Measurements from ENCODE around the gene MARVELD2. TPM values are rescaled to one million over a fixed set of nuclear protein-coding genes. Genes with fewer than 3 reads are reported as not detected.
"Not testable (repeated sequence)": the region's sequence is repeated elsewhere in the genome, so short reads cannot be mapped to it uniquely, and the experiment has no call there.

Gene MARVELD2, protein sequence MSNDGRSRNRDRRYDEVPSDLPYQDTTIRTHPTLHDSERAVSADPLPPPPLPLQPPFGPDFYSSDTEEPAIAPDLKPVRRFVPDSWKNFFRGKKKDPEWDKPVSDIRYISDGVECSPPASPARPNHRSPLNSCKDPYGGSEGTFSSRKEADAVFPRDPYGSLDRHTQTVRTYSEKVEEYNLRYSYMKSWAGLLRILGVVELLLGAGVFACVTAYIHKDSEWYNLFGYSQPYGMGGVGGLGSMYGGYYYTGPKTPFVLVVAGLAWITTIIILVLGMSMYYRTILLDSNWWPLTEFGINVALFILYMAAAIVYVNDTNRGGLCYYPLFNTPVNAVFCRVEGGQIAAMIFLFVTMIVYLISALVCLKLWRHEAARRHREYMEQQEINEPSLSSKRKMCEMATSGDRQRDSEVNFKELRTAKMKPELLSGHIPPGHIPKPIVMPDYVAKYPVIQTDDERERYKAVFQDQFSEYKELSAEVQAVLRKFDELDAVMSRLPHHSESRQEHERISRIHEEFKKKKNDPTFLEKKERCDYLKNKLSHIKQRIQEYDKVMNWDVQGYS
- total RNA-seq, result not detected

DNA sequence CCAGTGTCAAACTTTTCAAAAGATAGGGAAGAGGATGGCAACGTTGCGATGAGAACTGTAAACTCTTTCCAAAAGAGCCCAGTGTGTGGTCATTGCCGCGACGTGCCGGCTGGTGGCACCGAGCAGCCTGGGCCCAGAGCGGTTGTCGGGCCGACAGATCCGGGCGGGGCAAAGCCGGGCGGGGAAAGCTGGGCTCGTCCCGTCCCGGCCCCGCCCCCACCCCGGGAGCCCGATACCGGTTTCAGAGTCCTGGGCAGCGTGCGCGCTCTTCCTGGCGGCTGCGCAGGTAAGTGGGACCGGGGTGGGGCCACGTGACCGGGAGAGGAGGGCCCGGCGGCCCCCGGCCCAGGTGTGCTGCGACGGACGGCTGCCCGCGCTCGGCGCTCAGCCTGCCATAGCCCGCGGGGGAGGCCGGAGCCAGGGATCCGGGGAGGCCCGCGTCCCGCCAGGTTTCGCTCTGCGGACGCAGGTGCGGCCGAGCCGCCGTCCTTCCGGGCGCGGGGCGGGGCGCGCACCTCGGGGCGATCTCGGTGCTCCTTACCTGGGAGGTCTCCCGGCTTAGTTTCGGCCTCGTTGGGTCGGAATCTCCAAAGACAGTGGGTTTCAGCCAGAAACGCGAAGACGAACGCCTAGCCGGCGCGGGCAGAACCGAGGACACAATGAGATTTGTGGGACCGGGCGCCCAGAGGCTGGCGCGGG, at the start of gene MARVELD2:
Gene MARVELD2 (plus strand): TSS at position 232 of the 699 bp plus-strand sequence. CDS start 4,270 bp downstream, outside the sequence.
- peak; percentile 24 for DNase-seq

DNA sequence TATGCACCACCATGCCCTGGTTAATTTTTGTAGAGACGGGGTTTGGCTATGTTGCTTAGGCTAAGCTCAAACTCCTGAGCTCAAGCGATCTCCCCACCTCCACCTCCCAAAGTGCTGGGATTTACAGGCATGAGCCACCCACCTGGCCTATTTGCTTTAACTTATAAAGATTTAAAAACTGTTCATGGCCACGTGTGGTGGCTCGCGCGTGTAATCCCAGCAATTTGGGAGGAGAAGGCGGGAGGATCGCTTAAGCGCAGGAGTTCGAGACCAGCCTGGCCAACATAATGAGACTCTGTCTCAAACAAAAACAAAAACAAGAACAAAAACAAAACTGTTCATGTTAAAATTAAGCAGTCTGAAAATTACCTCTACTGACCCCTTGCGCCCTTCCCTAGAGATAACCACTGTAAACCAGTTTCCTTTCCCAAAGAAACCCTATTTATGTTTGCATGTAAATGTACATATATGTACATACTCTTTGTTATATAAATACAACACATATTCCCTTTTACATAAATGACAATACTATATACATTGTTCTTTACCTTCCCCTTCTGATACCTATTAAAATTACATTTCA, 47.1 kb upstream of the MARVELD2 start:
- DNase-seq, result no peak

DNA sequence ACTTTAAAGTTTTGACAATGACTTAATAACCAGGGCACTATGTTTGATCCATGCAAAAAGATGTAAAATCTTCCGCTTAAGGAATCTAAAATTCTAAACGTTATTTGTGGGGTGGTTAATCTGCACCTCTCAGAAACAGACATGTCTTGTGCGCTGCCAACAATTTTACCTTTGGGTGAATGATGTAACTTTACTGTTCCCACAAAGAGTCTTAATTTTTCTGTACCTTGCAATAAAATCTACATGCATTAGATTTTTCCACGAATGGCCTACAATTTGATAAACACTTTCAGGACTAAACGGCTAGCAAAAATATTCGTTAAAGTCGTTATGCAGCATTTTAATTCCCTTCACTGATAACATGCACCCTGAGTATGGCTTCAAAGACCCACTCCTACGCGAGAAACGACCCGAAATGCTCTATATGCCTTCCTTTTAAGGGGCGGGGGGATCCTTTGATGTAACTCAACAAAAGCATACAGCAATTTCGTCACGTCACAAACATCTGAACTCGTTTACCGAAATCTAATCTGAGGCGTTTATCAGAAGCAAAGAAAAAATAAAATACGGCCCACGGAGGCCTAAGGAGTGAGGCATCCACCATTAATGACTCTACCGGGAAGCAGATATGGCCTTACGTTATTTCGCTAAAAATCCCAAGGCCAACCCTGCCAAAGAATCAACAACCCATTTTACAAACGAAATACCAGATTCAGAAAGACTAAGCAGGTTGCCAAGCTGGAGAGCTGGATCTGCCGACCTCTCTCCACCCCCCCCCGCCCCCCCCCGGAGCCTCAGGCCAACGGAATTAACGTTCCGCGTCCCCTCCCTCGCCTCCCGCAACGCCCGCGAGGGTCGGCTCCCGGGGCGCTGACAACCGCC, 46.2 kb upstream of the MARVELD2 start:
- peak; percentile 13 for DNase-seq

DNA sequence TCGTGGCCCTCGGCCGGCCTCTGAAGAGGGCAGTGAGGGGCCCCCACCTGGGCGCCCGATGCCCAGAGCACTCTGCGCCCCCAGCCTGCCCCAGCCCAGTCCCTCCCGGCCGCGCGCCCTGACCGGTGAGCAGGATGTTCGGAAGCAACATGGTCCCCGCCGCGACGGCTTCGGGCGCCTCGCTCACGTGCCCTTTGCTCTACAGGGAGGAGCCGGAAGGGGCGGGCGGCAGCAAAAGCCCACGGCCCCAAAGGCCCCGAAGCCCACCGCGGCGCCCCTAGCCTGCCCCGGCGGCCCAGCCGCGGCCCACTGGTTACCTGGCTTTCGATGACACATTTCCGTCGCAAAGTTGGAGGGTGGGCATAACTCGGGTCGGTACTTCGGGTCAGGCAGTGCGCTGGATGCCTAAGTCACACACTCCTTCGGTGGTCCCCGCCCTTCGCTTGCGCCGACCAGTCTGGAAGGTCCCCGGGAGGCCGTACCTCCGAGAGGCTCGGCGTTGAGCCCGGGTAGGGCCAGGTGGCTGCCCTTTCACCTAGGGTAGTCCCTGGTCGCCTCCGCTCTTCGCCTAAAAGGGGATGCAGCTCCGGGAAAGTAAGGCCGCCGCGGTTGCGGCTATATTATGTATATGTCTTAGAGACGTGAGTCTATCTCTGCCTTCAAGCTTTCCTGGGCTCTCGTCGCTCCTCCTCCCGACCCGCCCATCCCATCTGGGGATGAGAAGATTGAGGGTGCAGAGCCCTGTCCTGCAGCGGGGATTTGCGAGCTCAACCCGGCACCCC, 45.4 kb upstream of the MARVELD2 start, which contains the start of the genes AK6, RAD17 and TAF9:
Gene AK6 (minus strand): TSS at position 181 of the 782 bp plus-strand sequence. CDS start 30 bp downstream, at position 151.
Gene RAD17 (plus strand): TSS at position 479 of the 782 bp plus-strand sequence. CDS start 2,391 bp downstream, outside the sequence.
Gene TAF9 (minus strand): TSS at position 181 of the 782 bp plus-strand sequence. CDS start 3,783 bp downstream, outside the sequence.
- DNase-seq, result peak; percentile 88

DNA sequence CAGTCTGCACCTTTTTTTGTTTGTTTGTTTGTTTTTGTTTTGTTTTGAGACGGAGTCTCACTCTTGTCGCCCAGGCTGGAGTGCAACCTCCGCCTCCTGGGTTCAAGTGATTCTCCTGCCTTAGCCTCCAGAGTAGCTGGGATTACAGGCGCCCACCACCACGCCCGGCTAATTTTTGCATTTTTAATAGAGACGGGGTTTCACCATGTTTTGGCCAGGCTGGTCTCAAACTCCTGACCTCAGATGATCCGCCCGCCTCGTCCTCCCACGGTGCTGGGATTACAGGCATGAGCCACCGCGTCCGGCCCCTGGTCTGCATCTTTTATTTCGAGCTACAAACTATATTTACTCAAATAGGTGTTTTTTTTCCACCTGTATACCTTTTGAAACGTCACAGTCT, 44.6 kb upstream of the MARVELD2 start:
- not testable (repeated sequence) for DNase-seq

DNA sequence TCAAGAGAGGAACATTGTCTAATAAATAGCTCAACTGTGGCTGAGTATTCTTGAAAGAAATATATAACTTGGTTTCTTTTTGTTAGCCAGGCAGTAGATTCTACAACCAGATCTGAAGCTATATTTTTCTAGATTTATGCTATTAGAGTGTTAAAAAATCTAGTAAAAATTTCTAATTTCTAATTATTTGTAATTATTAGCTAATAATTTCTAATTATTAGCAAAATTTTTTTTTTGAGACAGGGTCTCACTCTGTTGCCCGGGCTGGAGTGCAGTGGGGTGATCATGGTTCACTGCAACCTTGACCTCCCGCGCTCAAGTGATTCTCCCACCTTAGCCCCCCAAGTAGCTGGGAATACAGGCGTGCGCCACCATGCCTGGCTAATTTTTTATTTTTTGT, 42.5 kb upstream of the MARVELD2 start:
- no peak for DNase-seq

DNA sequence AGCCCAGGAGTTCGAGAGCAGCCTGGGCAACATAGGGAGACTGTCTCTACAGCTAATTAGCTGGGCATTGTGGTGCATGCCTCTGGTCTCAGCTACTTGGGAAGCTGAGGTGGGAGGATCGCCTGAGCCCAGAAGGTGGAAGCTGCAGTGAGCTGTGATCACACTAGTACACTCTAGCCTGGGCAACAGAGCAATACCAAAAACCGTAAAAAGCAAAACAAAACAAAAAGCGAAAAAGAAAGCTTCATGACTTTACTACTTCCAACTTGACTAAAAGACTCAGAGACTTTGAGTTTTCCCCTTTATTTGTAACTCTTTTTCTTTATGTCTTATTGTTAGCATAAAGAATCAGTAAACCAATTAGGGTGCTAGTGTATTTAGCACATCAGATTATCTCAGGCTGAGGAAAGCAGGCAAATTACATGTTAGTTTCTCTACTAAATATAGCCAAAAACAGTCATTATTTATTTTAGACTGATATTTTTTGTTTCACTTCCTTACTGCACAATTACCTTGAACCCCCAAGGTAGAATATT, 39.9 kb upstream of the MARVELD2 start:
- DNase-seq, result no peak

DNA sequence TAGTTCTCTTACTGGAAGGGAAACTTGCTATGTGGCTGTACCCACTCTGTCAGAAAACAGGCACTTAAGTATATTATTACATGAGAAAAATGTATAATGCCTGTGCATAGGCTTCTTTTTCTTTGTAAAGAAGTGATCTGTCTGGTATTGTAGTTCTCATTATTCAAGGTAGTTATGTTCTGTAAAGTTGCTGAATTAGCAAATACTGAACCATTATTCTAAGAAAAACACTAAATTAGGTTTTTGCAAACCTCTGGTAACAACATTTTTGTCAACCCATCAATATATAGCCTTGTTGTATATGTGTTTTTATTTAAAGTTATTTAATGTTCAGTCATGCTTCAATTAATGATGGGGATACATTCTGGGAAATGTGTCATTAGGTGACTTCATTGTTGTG, 36.5 kb upstream of the MARVELD2 start:
- no peak for DNase-seq

DNA sequence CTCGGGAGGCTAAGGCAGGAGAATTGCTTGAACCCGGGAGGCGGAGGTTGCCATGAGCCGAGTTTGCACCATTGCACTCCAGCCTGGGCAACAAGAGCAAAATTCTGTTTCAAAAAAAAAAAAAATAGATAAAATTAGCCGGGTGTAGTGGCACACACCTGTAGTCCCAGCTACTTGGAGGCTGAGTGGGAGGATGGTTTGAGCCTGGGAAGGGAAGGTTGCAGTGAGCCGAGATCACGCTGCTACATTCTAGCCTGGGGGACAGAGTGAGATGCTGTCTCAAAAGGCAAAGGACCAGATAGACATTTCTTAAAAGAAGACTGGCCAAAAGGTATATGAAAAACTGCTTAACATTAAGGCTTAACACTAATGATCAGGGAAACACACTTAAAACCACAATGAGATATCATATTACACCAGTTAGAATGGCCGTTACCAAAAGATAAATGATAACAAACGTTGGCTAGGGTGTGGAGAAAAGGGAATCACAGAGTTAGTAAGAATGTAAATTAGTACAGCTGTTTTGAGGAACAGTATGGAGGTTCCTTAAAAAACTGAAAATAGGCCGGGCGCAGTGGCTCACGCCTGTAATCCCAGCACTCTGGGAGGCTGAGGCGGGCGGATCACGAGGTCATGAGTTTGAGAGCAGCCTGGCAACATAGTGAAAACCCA, 10.1 kb upstream of the MARVELD2 start:
- no peak for DNase-seq

DNA sequence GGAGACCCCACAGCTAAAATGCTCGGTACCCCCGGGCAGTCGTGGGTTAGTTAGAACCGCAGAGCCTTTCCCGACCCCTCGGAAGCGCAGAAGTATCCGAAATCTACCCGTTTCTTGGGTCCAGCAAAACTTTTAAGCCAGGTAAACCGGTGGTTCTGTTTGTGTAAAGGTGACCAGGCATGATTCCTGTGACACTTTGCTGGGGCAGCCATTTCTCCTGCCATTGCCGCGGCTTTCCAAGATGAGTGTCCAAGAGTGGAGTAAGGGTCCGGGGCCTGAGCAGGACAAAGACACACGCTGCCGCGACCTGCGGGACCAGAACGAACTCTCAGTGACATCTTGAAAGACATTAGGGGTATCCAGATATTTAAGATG, 655 bp downstream of the MARVELD2 start:
- no peak for DNase-seq

DNA sequence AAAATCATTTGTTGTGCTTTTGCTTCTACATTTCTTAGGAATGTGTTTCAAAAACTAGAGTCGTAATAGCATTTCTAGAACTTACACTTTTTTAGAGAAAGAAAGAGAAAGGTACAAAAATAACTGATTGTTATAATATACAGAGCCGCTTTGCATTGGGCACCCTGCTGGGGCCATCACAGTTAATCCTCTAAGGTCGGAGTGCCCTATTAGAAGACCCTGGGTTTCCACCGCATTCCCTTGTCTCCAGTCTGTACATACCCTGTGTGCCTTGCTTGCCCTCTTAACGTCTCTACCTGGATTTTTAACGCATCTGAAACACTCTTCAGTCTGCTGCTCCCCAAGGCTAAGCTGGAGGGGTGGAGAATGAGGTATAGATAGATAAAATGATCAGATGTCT, 1.3 kb downstream of the MARVELD2 start:
- no peak for DNase-seq

DNA sequence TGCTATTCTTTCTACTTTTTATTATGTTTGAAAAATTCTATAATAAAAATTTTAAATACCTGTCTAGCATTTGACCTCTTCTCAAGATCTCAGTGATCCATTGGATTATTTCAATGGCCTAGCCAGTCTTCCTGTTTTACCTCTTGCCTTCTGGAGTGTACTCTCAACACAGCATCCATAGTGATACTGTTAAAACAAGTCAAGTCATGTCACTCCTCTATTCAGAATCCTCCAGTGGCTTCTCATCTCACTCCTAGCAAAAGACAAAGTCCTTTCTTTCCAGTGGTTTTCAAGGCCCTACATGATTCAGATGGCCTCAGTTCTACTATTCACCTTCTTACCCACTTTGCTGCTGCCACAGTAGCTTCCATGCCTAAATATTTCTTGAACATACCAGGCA, 1.8 kb downstream of the MARVELD2 start:
- DNase-seq, result no peak

DNA sequence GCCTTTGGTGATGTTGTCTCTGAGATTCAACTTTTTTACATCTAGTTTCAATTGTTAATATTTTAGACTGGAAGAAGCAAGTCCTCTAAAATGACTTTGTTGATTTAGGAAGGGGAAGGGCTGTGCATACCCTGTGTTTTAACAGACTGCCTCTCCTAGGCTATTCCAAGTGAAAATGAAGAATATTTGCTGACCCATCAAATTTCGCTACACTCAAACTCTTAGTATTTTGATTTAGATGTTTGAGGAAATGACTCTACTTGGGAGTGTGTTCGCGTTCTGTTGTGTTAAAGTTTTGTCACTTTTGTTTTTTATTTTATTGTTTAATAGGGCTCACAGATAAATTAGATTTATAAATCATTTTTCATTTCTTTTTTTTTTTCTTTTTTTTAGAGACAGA, 3.6 kb downstream of the MARVELD2 start:
- no peak for DNase-seq

DNA sequence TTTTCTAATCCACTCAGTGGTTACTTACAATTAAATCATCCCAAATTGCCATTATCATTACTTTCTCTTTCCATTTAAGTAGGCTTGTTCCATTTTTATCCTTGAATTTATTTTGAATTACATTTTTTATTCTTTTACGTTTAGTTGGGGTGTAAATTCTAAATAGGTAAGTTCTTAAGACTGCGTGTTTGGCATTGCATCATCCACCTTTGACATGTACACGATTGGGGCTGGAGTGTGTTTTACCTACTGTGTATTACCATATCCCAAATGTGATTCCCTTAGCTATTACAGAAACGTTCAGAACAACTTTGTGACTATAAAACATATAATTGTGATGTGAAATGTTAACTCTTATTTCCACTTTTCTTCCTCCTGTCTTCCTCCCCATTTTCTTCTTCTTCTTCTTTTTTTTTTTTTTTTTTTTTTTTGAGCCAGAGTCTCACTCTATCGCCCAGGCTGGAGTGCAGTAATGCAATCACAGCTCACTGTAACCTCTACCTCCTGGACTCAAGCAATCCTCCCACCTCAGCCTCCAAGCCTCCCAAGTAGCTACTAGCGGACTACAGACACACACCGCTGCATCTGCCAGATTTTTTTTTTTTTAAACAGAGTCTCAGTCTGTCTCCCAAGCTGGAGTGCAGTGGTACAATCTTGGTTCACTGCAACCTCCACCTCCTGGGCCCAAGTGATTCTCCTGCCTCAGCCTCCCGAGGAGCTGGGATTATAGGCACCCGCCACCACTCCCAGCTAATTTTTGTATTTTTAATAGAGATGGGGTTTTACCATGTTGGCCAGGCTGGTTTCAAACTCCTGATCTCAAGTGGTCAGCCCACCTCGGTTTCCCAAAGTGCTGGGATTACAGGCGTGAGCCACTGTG, 16.7 kb downstream of the MARVELD2 start:
- no peak for DNase-seq

DNA sequence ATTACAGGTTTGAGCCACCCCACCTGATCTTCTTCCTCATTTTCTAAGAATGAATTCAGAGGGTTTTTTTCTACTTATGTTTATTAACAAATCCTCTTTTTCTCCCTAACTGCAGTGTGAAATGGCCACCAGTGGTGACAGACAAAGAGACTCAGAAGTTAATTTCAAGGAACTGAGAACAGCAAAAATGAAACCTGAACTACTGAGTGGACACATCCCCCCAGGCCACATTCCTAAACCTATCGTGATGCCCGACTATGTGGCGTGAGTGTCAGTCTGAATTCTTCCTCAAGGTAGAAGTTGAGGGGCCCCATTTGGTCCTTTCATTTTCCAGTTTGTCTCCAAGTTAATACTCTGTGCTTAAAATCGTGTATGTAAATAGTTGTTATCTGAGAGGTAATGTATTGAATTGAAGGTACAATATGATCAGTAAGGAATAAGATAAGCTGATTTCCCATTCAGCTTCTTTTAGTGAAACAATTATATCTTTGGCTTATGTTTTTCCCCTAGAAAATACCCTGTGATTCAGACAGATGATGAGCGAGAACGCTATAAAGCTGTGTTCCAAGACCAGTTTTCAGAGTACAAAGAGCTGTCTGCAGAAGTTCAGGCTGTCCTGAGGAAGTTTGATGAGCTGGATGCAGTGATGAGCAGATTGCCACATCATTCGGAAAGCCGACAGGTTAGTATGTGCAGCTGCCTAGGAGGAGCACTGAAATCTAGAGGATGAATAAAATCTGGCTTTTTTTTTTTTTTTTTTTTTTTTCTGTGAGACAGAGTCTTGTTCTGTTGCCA, 17.7 kb downstream of the MARVELD2 start:
- no peak for DNase-seq

DNA sequence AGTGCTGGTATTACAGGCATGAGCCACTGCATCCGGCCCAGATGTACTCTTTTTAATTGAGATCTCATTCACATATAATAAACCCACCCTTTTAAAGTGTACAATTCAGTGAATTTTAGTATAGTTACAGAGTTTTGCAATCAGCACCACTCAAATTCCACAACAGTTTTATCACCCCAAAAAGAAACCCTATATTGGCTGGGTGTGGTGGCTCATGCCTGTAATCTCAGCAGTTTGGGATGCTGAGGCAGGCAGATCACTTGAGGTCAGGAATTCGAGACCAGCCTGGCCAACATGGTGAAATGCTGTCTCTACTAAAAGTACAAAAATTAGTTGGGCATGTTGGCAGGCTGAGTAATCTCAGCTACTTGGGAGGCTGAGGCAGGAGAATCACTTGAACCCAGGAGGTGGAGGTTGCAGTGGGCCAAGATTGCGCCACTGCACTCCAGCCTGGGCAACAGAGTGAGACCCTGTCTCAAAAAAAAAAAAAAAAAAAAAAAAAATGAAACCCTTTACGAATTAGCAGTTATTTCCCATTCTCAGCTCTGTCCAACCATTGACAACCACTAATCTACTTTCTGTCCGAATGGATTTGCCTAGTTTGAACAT, 20.5 kb downstream of the MARVELD2 start:
- not testable (repeated sequence) for DNase-seq

DNA sequence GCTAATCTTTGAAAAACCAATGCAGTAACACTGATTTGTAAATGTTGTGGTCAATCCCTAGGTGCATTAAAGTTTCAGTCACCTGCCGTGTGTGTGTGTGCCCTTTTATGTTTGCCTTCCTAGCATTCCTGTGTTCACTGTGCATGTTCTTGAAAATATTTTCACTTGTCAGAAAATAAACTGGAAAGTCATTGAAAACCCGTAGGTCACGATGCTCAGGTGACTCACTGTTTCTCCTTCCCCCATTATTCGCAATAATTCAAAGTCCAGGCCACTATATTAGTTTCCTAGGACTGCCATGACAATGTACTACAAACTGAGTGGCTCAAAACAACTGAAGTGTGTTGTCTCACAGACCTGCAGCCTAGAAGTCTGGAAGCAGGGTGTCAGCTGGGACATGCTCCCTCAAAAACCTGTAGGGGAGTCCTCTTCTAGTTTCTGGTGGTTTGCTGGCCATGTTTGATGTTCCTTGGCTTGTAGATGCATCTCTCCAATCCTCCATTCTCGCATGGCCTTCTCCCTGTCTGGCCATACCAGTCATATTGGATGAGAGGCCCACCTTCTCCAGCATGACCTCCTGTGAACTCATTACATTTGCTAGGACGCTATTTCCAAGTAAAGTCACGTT, 29.3 kb downstream of the MARVELD2 start:
- DNase-seq, result no peak

Data from effector CD4-positive, alpha-beta T cell (primary cell).